ENCODE results near the gene ZNF446.

GRCh38 chr19:58469241-58470013 lies 6.7 kb upstream of the ZNF446 start:
- TF ChIP-seq EZH2 (IDR thresholded peaks at IDR 0.05; ENCODE audit: borderline replicate concordance, low read depth, low read length), result no peak
- TF ChIP-seq NR2C2 (CRISPR knock-in tag; IDR thresholded peaks at IDR 0.05), result no peak
- no peak for TF ChIP-seq NR2C2 (tag; IDR thresholded peaks at IDR 0.05)
- TF ChIP-seq GABPA (tag; conservative IDR thresholded peaks at IDR 0.05; ENCODE audit: low read depth), result no peak
- TF ChIP-seq SMAD4 (CRISPR knock-in tag; conservative IDR thresholded peaks at IDR 0.05), result no peak
- TF ChIP-seq POLR2A (conservative IDR thresholded peaks at IDR 0.05), result no peak
- TF ChIP-seq, protein P1, sequence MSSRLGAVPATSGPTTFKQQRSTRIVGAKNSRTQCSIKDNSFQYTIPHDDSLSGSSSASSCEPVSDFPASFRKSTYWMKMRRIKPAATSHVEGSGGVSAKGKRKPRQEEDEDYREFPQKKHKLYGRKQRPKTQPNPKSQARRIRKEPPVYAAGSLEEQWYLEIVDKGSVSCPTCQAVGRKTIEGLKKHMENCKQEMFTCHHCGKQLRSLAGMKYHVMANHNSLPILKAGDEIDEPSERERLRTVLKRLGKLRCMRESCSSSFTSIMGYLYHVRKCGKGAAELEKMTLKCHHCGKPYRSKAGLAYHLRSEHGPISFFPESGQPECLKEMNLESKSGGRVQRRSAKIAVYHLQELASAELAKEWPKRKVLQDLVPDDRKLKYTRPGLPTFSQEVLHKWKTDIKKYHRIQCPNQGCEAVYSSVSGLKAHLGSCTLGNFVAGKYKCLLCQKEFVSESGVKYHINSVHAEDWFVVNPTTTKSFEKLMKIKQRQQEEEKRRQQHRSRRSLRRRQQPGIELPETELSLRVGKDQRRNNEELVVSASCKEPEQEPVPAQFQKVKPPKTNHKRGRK (tag; IDR thresholded peaks at IDR 0.05), result no peak
- TF ChIP-seq ELF4 (CRISPR knock-in tag; IDR thresholded peaks at IDR 0.05), result no peak
- TF ChIP-seq ETV6 (IDR thresholded peaks at IDR 0.05; ENCODE audit: borderline replicate concordance in 1 of 2, low read depth in 2 of 2, low read length in 1 of 2), result no peak
- TF ChIP-seq ETV6 (CRISPR knock-in tag; IDR thresholded peaks at IDR 0.05; ENCODE audit: borderline replicate concordance), result no peak
- TF ChIP-seq, protein P2, sequence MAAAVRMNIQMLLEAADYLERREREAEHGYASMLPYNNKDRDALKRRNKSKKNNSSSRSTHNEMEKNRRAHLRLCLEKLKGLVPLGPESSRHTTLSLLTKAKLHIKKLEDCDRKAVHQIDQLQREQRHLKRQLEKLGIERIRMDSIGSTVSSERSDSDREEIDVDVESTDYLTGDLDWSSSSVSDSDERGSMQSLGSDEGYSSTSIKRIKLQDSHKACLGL (CRISPR knock-in tag; IDR thresholded peaks at IDR 0.05; ENCODE audit: borderline replicate concordance, poor library complexity, severe bottlenecking), result no peak
- TF ChIP-seq BCL6 (CRISPR knock-in tag; IDR thresholded peaks at IDR 0.05), result no peak
- no peak for TF ChIP-seq ZNF253 (CRISPR knock-in tag; conservative IDR thresholded peaks at IDR 0.05)
- no peak for TF ChIP-seq CHD4 (IDR thresholded peaks at IDR 0.05; ENCODE audit: insufficient read depth, insufficient replicate concordance, low read depth, low read length, poor library complexity, severe bottlenecking)
- no peak for TF ChIP-seq CREB1 (IDR thresholded peaks at IDR 0.05)
- TF ChIP-seq CREB1 (CRISPR knock-in tag; IDR thresholded peaks at IDR 0.05), result no peak
- TF ChIP-seq, protein P3, sequence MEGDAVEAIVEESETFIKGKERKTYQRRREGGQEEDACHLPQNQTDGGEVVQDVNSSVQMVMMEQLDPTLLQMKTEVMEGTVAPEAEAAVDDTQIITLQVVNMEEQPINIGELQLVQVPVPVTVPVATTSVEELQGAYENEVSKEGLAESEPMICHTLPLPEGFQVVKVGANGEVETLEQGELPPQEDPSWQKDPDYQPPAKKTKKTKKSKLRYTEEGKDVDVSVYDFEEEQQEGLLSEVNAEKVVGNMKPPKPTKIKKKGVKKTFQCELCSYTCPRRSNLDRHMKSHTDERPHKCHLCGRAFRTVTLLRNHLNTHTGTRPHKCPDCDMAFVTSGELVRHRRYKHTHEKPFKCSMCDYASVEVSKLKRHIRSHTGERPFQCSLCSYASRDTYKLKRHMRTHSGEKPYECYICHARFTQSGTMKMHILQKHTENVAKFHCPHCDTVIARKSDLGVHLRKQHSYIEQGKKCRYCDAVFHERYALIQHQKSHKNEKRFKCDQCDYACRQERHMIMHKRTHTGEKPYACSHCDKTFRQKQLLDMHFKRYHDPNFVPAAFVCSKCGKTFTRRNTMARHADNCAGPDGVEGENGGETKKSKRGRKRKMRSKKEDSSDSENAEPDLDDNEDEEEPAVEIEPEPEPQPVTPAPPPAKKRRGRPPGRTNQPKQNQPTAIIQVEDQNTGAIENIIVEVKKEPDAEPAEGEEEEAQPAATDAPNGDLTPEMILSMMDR (IDR thresholded peaks at IDR 0.05 in 2 of 3, conservative IDR thresholded peaks at IDR 0.05 in 1 of 3; ENCODE audit: insufficient read depth in 2 of 3, low read depth in 1 of 3, low read length in 3 of 3), result no peak
